Natural killer cell (primary cell): ENCODE results near the gene MYLK3. TPM values are rescaled to one million over a fixed set of nuclear protein-coding genes. Genes with fewer than 3 reads are reported as not detected.

Experiments
- ATAC-seq, 3 donors: fragments of 150-1000 bp in 2 of 3; fragments of 200-7000 bp in 1 of 3; cut with Tn5 transposase; 1 replicate in 1 of 3; 2 replicates in 2 of 3; pipeline ENCODE4 v1.10.0; 2021; ENCODE audit warnings: mild to moderate bottlenecking in 2 of 3, moderate library complexity in 2 of 3
- DNase-seq, 2 donors: peaks; one replicate each; pipeline versions ENCODE4 v3.0.0 to v3.0.0-alpha.2; 2013 to 2021; ENCODE audit warnings: mixed read lengths in 1 of 2
- H3K27ac ChIP-seq: one replicate; pipeline ENCODE4 v1.5.1; 2013; ENCODE audit warnings: mild to moderate bottlenecking, low read length
- H3K27me3 ChIP-seq: one replicate; pipeline ENCODE4 v1.6.1; 2013; ENCODE audit warnings: low read length; ENCODE audit not compliant: control insufficient read depth, insufficient read depth
- H3K36me3 ChIP-seq: one replicate; pipeline ENCODE4 v1.6.1; 2013; ENCODE audit warnings: low read length; ENCODE audit not compliant: control insufficient read depth, insufficient read depth
- H3K4me1 ChIP-seq: one replicate; pipeline ENCODE4 v1.6.1; 2013; ENCODE audit warnings: low read length; ENCODE audit not compliant: control insufficient read depth, insufficient read depth
- H3K4me3 ChIP-seq: one replicate; pipeline ENCODE4 v1.5.1; 2013; ENCODE audit warnings: low read length
- H3K9me3 ChIP-seq: one replicate; pipeline ENCODE4 v1.6.1; 2013; ENCODE audit warnings: low read length; ENCODE audit not compliant: control insufficient read depth, insufficient read depth
- H3K27ac Mint-ChIP-seq, 2 donors: one replicate each; pipeline ENCODE4 v1.8.0; 2022; ENCODE audit warnings: mild to moderate bottlenecking in 2 of 2, mixed read lengths in 2 of 2, moderate library complexity in 1 of 2
- H3K27me3 Mint-ChIP-seq, 2 donors: one replicate each; pipeline ENCODE4 v1.8.0; 2022; ENCODE audit warnings: low read depth in 2 of 2, mixed read lengths in 2 of 2
- H3K36me3 Mint-ChIP-seq: one replicate; pipeline ENCODE4 v1.8.0; 2022; ENCODE audit warnings: mixed read lengths
- H3K4me1 Mint-ChIP-seq, 2 donors: one replicate each; pipeline ENCODE4 v1.8.0; 2022; ENCODE audit warnings: mixed read lengths in 2 of 2
- H3K4me3 Mint-ChIP-seq: one replicate; pipeline ENCODE4 v1.8.0; 2022; ENCODE audit warnings: mild to moderate bottlenecking, moderate library complexity, mixed read lengths
- H3K9me3 Mint-ChIP-seq, 2 donors: one replicate each; pipeline ENCODE4 v1.8.0; 2022; ENCODE audit warnings: mixed read lengths in 2 of 2
- whole genome bisulfite sequencing: methylation state at CpG from one replicate; pipeline ENCODE4 v1.1.7; 2013; ENCODE audit warnings: missing lambda C conversion rate; ENCODE audit not compliant: insufficient coverage; 5-methylcytosine and 5-hydroxymethylcytosine counted together
- intact Hi-C: fragments of 100-400 bp; cut with micrococcal nuclease; formaldehyde crosslinking; loops from one replicate; pipeline ENCODE4 v1.14.2; 2022
- total RNA-seq, 4 donors: library from RNA; stranded (reverse); fragments of 120-200 nt in 1 of 4; gene quantifications; one replicate each; pipeline versions ENCODE4 v1.2.3 to v1.2.4, GENCODE V29; 2013 to 2022
- TF ChIP-seq, protein P1 (sequence below): fragments of 200-600 bp; IDR thresholded peaks from one replicate; pipeline ENCODE4 v1.8.0; 2022; ENCODE audit warnings: antibody characterized with exemption

MYLK3 gene
- total RNA-seq, 3 donors from 2014 or later (not counting 1 experiment from before 2014, with no cell fraction given) = 0.42 to 0.73 TPM; not detected in 1

DNA sequence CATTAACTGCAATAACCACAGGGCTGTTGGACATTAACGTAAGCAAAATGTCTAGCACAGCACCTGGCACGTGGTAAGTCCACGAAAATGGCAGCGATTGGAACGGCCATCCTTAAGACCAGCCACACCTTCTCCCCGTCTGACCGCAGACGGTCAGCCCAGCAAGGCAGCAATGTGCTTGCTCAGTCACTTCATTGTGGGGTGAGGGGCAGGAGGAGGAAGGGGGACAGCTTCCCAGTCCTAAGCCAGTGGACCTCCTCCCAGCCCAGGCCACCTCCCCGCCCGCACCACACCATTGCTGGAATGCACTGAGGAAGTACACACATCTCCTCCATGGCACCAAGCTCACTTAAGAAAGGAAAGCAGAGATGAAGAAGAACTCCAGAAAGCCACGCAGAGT is 8.6 kb upstream of the MYLK3 start:
- no peaks in the 10 kb centered on the region for H3K4me1 Mint-ChIP-seq
- Histone ChIP-seq H3K27me3 (no peaks in the 10 kb centered on the region), H3K4me3 (no peak overlapping the region), H3K9me3 (no peaks in the 10 kb centered on the region), H3K4me1 (no peaks in the 10 kb centered on the region), H3K27ac (no peak overlapping the region), H3K36me3 (no peaks in the 10 kb centered on the region)
- no peak overlapping the region for H3K27ac Mint-ChIP-seq
- H3K27me3 Mint-ChIP-seq = no peaks in the 10 kb centered on the region
- H3K9me3 Mint-ChIP-seq = no peaks in the 10 kb centered on the region
- DNase-seq = no peak
- TF ChIP-seq, protein P1, sequence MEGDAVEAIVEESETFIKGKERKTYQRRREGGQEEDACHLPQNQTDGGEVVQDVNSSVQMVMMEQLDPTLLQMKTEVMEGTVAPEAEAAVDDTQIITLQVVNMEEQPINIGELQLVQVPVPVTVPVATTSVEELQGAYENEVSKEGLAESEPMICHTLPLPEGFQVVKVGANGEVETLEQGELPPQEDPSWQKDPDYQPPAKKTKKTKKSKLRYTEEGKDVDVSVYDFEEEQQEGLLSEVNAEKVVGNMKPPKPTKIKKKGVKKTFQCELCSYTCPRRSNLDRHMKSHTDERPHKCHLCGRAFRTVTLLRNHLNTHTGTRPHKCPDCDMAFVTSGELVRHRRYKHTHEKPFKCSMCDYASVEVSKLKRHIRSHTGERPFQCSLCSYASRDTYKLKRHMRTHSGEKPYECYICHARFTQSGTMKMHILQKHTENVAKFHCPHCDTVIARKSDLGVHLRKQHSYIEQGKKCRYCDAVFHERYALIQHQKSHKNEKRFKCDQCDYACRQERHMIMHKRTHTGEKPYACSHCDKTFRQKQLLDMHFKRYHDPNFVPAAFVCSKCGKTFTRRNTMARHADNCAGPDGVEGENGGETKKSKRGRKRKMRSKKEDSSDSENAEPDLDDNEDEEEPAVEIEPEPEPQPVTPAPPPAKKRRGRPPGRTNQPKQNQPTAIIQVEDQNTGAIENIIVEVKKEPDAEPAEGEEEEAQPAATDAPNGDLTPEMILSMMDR = no peak
- 89% methylated on average over 11 of the region's 11 CpGs for WGBS
- no peak overlapping the region for H3K4me3 Mint-ChIP-seq
- no peaks in the 10 kb centered on the region for H3K36me3 Mint-ChIP-seq
- no peak for ATAC-seq
- intact Hi-C loops = no loop called here

DNA sequence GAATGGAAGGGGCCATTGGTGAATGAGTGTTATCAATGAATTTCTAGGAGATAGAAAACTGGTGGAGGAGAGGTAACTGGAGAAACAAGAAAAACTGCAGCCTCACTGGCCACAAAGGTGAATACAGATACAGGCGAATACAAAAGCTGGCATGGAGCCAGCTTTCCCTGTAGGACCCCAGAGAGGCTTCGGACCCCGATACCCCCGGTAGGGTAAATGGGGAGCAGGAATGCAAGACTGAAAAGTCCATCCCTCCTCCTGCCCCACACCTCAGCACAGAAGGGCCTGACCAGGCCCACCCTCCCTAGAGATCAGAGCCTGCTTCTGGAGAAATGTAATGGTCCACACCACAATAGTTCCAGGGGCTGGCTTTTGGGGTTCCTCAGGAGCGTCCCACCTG is 4.9 kb upstream of the MYLK3 start:
- TF ChIP-seq, protein P1 = no peak
- Histone ChIP-seq H3K36me3 (no peaks in the 10 kb centered on the region), H3K4me1 (no peaks in the 10 kb centered on the region), H3K27ac (no peak overlapping the region), H3K27me3 (no peaks in the 10 kb centered on the region), H3K9me3 (no peaks in the 10 kb centered on the region), H3K4me3 (no peak overlapping the region)
- H3K9me3 Mint-ChIP-seq = no peaks in the 10 kb centered on the region
- H3K27ac Mint-ChIP-seq = no peak overlapping the region
- no peaks in the 10 kb centered on the region for H3K27me3 Mint-ChIP-seq
- intact Hi-C loops = no loop called here
- H3K36me3 Mint-ChIP-seq = no peaks in the 10 kb centered on the region
- ATAC-seq = no peak
- no peak for DNase-seq
- WGBS = 87% methylated on average over 5 of the region's 5 CpGs
- no peak overlapping the region for H3K4me3 Mint-ChIP-seq
- H3K4me1 Mint-ChIP-seq = no peaks in the 10 kb centered on the region

DNA sequence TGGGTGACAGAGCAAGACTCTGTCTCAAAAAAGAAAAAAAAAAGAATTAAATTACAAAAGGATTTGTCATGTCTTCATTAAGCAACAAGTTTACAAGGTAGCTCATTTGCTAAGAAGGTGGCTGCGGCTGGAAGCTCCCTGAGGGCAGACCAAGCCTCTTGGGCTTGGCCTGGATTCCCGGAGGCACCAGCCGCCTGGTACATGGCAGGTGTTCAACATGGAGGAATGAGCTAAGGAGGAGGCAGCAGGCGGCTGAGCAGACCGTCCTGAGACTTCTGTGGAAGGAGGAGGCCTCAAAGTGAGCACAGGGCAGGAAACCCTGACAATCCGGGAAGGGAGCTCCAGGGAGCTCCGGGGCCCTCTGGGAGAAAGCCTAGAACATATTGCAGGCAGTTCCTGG is 3.2 kb upstream of the MYLK3 start:
- DNase-seq (no peak), ATAC-seq (no peak)
- Mint-ChIP-seq H3K27me3 (no peaks in the 10 kb centered on the region), H3K9me3 (no peaks in the 10 kb centered on the region), H3K27ac (no peak overlapping the region), H3K36me3 (no peaks in the 10 kb centered on the region), H3K4me3 (no peak overlapping the region), H3K4me1 (no peaks in the 10 kb centered on the region)
- H3K27me3 ChIP-seq = no peaks in the 10 kb centered on the region
- TF ChIP-seq, protein P1 = no peak
- intact Hi-C loops = no loop called here
- H3K9me3 ChIP-seq = no peaks in the 10 kb centered on the region
- no peak overlapping the region for H3K27ac ChIP-seq
- H3K4me1 ChIP-seq = no peaks in the 10 kb centered on the region
- WGBS = 95% methylated on average over 7 of the region's 7 CpGs
- H3K4me3 ChIP-seq = no peak overlapping the region
- no peaks in the 10 kb centered on the region for H3K36me3 ChIP-seq
